ENCODE results near the gene RBFA. TPM values are rescaled to one million over a fixed set of nuclear protein-coding genes. Genes with fewer than 3 reads are reported as not detected.

The RBFA gene
- total RNA-seq, 1 experiment from 2014 or later = 38.9 TPM

- no peak overlapping the region for H3K9ac ChIP-seq (ENCODE audit: low read length)
- no peaks in the 10 kb centered on the region for H3K4me1 ChIP-seq (ENCODE audit: insufficient read depth, low read length)
- ChIA-PET POLR2A (ENCODE audit: unreplicated experiment) (no interaction called here), CTCF (no interaction called here)
- no peaks in the 10 kb centered on the region for H3K9me2 ChIP-seq (replicated peaks; ENCODE audit: low read length)
- BruUV-seq (replicated peaks) = no TSS peak
- H3K9me3 ChIP-seq (ENCODE audit: low read length) = 0 out of 2 replicates have a peak, but pooled peaks cover 3% of the 10 kb centered on the region
- peaks cover 14% of the 10 kb centered on the region for H3K36me3 ChIP-seq (ENCODE audit: low read depth, low read length)
- ATAC-seq (no peak), DNase-seq (no peak)
- intact Hi-C loops (cut with micrococcal nuclease) = no loop called here
- H3K4me3 ChIP-seq (ENCODE audit: low read length) = no peak overlapping the region
- H3K79me2 ChIP-seq (ENCODE audit: low read length) = no peaks in the 10 kb centered on the region
- TF ChIP-seq EZH2phosphoT487 (IDR thresholded peaks at IDR 0.05; ENCODE audit: borderline replicate concordance, low read length) = no peak
- no peak for TF ChIP-seq EZH2 (IDR thresholded peaks at IDR 0.05; ENCODE audit: low read length, unreplicated experiment)
- TF ChIP-seq, protein P1, sequence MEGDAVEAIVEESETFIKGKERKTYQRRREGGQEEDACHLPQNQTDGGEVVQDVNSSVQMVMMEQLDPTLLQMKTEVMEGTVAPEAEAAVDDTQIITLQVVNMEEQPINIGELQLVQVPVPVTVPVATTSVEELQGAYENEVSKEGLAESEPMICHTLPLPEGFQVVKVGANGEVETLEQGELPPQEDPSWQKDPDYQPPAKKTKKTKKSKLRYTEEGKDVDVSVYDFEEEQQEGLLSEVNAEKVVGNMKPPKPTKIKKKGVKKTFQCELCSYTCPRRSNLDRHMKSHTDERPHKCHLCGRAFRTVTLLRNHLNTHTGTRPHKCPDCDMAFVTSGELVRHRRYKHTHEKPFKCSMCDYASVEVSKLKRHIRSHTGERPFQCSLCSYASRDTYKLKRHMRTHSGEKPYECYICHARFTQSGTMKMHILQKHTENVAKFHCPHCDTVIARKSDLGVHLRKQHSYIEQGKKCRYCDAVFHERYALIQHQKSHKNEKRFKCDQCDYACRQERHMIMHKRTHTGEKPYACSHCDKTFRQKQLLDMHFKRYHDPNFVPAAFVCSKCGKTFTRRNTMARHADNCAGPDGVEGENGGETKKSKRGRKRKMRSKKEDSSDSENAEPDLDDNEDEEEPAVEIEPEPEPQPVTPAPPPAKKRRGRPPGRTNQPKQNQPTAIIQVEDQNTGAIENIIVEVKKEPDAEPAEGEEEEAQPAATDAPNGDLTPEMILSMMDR (conservative IDR thresholded peaks at IDR 0.05; ENCODE audit: low read depth, low read length) = no peak
- H2AFZ ChIP-seq (ENCODE audit: low read length) = no peak overlapping the region
- H3K4me2 ChIP-seq (ENCODE audit: low read length) = no peak overlapping the region
- H4K20me1 ChIP-seq (ENCODE audit: low read length) = no peaks in the 10 kb centered on the region
- H3K27me3 ChIP-seq (ENCODE audit: low read length) = no peaks in the 10 kb centered on the region
- no peaks in the 10 kb centered on the region for H3F3A ChIP-seq (ENCODE audit: low read length, unreplicated experiment)
- H3K27ac ChIP-seq (ENCODE audit: low read length) = no peak overlapping the region
Observed at GRCh38 chr18:80056095-80056494, 21.9 kb downstream of the RBFA start.

DNA sequence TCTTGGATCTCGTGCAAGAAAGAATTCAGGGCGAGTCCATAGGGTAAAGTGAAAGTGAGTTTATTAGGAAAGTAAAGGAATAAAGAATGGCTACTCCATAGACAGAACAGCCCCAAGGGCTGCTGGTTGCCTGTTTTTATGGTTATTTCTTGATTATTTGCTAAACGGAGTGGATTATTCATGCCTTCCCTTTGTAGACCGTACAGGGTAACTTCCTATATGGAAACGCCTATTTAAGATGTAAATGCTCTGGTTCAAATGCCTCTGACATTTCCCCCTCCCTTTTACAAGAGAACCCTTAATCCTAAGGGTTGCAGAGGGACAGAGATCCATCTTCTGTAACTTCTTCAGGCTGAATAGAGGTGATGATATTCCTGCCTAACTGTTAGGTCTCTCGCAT, 25.7 kb downstream of the RBFA start:
- DNase-seq (no peak), ATAC-seq (no peak)
- no peaks in the 10 kb centered on the region for H4K20me1 ChIP-seq (ENCODE audit: low read length)
- no peaks in the 10 kb centered on the region for H3K79me2 ChIP-seq (ENCODE audit: low read length)
- H3K9me2 ChIP-seq (replicated peaks; ENCODE audit: low read length) = no peaks in the 10 kb centered on the region
- H3K4me3 ChIP-seq (ENCODE audit: low read length) = no peak overlapping the region
- H3K36me3 ChIP-seq (ENCODE audit: low read depth, low read length) = peaks cover 6% of the 10 kb centered on the region; the same call in 1 of the 2 replicates
- H2AFZ ChIP-seq (ENCODE audit: low read length) = no peak overlapping the region
- intact Hi-C loops (cut with micrococcal nuclease) = no loop called here
- no peak overlapping the region for H3K9ac ChIP-seq (ENCODE audit: low read length)
- ChIA-PET CTCF (no interaction called here), POLR2A (ENCODE audit: unreplicated experiment) (no interaction called here)
- H3K27ac ChIP-seq (ENCODE audit: low read length) = no peak overlapping the region
- H3K9me3 ChIP-seq (ENCODE audit: low read length) = 0 out of 2 replicates have a peak, but pooled peaks cover 3% of the 10 kb centered on the region
- H3F3A ChIP-seq (ENCODE audit: low read length, unreplicated experiment) = no peaks in the 10 kb centered on the region
- TF ChIP-seq EZH2phosphoT487 (IDR thresholded peaks at IDR 0.05; ENCODE audit: borderline replicate concordance, low read length) (no peak), EZH2 (IDR thresholded peaks at IDR 0.05; ENCODE audit: low read length, unreplicated experiment) (no peak)
- TF ChIP-seq, protein P1 (conservative IDR thresholded peaks at IDR 0.05; ENCODE audit: low read depth, low read length) = no peak
- no TSS peak for BruUV-seq (replicated peaks)
- no peaks in the 10 kb centered on the region for H3K4me1 ChIP-seq (ENCODE audit: insufficient read depth, low read length)
- H3K4me2 ChIP-seq (ENCODE audit: low read length) = no peak overlapping the region
- no peaks in the 10 kb centered on the region for H3K27me3 ChIP-seq (ENCODE audit: low read length)

GRCh38 chr18:80065705-80066104, 31.5 kb downstream of the RBFA start:
- CTCF ChIA-PET = no interaction called here
- no peaks in the 10 kb centered on the region for H3K27me3 ChIP-seq (ENCODE audit: low read length)
- no peak overlapping the region for H3K9ac ChIP-seq (ENCODE audit: low read length)
- BruUV-seq (replicated peaks) = no TSS peak
- H3K9me2 ChIP-seq (replicated peaks; ENCODE audit: low read length) = no peaks in the 10 kb centered on the region
- H3K4me2 ChIP-seq (ENCODE audit: low read length) = no peak overlapping the region
- H3K36me3 ChIP-seq (ENCODE audit: low read depth, low read length) = no peaks in the 10 kb centered on the region
- H3K27ac ChIP-seq (ENCODE audit: low read length) = no peak overlapping the region
- H3K79me2 ChIP-seq (ENCODE audit: low read length) = no peaks in the 10 kb centered on the region
- no peaks in the 10 kb centered on the region for H3F3A ChIP-seq (ENCODE audit: low read length, unreplicated experiment)
- H4K20me1 ChIP-seq (ENCODE audit: low read length) = no peaks in the 10 kb centered on the region
- H2AFZ ChIP-seq (ENCODE audit: low read length) = no peak overlapping the region
- TF ChIP-seq EZH2 (IDR thresholded peaks at IDR 0.05; ENCODE audit: low read length, unreplicated experiment) (no peak), EZH2phosphoT487 (IDR thresholded peaks at IDR 0.05; ENCODE audit: borderline replicate concordance, low read length) (no peak)
- TF ChIP-seq, protein P1 (conservative IDR thresholded peaks at IDR 0.05; ENCODE audit: low read depth, low read length) = no peak
- no peaks in the 10 kb centered on the region for H3K4me1 ChIP-seq (ENCODE audit: insufficient read depth, low read length)
- POLR2A ChIA-PET (ENCODE audit: unreplicated experiment) = no interaction called here
- H3K9me3 ChIP-seq (ENCODE audit: low read length) = no peaks in the 10 kb centered on the region
- intact Hi-C loops (cut with micrococcal nuclease) = no loop called here
- ATAC-seq = no peak
- no peak for DNase-seq
- H3K4me3 ChIP-seq (ENCODE audit: low read length) = no peak overlapping the region
